SK-N-MC (cell line): ENCODE data around the gene UBE2G2.

Experiments used
- EZH2 ChIP-seq: fragments of 200-600 bp; sonication (generic); IDR thresholded peaks from one replicate; pipeline ENCODE4 v1.6.1; 2017; ENCODE audit warnings: antibody characterized with exemption
- FOXP2 ChIP-seq: optimal IDR thresholded peaks from 2 replicates; pipeline ENCODE3; 2011; ENCODE audit warnings: mild to moderate bottlenecking, moderate library complexity; ENCODE audit not compliant: insufficient read depth; ENCODE audit errors: extremely low read length, control extremely low read depth
- POLR2AphosphoS5 ChIP-seq: IDR thresholded peaks from 2 replicates; pipeline ENCODE4 v1.6.1; 2012; ENCODE audit warnings: mild to moderate bottlenecking, low read depth, low read length, borderline replicate concordance

- TF ChIP-seq EZH2 (no peak), POLR2AphosphoS5 (no peak), FOXP2 (no peak)
These were observed 48.7 kb upstream of the UBE2G2 start for GRCh38 chr21:44850208-44850800.
